Measurements from ENCODE around the gene CA10.

DNA sequence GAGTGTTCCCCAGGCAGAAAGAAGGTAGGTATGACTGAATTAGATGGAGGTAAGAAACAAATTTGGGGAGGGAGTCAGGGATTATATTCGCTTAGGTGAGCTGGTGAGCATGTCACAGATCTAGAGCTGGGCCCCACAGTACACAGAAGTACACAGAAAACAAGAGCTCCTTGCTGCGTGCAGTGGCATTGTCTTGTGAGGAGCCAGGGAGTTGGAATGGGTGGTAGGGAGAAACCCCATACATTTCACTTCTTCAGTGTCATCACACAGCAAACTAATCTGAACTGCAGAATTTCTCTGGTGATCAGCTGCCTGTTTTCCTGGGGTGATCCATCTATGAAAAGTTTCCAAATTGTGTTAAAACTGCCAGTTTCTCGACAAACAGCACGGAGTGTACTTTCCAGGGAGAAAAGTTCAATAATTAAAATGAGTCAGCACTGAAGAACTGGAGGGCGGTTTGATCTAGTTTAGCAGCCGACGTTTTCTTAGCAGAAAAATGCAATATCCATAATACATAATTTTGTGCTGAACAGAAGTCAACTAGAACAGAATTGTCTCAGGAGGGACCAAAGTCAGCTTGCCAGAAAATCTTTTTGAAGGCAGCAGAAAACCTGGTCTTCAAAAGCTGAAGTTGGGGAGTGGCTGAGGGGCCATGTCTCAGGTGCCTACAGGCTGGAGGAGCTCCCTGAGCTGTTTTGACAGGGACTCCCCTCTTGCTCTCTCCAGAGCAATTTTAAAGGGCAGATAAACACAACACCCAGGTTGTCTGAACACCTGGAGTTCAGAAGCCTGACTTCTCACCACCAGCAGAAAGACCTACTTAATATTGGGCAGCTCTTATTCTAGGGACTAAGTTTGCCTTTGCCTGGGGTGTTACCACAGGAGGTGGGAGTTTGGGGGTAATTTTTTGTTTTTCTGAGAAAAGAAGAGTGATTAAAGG, 448.6 kb downstream of the CA10 start:
- no peak for TF ChIP-seq SIN3A (IDR thresholded peaks at IDR 0.05; ENCODE audit: borderline replicate concordance, insufficient read depth, low read length)
- TF ChIP-seq, protein P1, sequence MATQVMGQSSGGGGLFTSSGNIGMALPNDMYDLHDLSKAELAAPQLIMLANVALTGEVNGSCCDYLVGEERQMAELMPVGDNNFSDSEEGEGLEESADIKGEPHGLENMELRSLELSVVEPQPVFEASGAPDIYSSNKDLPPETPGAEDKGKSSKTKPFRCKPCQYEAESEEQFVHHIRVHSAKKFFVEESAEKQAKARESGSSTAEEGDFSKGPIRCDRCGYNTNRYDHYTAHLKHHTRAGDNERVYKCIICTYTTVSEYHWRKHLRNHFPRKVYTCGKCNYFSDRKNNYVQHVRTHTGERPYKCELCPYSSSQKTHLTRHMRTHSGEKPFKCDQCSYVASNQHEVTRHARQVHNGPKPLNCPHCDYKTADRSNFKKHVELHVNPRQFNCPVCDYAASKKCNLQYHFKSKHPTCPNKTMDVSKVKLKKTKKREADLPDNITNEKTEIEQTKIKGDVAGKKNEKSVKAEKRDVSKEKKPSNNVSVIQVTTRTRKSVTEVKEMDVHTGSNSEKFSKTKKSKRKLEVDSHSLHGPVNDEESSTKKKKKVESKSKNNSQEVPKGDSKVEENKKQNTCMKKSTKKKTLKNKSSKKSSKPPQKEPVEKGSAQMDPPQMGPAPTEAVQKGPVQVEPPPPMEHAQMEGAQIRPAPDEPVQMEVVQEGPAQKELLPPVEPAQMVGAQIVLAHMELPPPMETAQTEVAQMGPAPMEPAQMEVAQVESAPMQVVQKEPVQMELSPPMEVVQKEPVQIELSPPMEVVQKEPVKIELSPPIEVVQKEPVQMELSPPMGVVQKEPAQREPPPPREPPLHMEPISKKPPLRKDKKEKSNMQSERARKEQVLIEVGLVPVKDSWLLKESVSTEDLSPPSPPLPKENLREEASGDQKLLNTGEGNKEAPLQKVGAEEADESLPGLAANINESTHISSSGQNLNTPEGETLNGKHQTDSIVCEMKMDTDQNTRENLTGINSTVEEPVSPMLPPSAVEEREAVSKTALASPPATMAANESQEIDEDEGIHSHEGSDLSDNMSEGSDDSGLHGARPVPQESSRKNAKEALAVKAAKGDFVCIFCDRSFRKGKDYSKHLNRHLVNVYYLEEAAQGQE (IDR thresholded peaks at IDR 0.05; ENCODE audit: insufficient read depth in 1 of 2, low read depth in 2 of 2, low read length in 2 of 2), result no peak

Measured in PFSK-1 (cell line).